ENCODE results near the gene RIPOR3.
"Not testable (repeated sequence)": the region's sequence is repeated elsewhere in the genome, so short reads cannot be mapped to it uniquely, and the experiment has no call there.

RIPOR3 gene

DNA sequence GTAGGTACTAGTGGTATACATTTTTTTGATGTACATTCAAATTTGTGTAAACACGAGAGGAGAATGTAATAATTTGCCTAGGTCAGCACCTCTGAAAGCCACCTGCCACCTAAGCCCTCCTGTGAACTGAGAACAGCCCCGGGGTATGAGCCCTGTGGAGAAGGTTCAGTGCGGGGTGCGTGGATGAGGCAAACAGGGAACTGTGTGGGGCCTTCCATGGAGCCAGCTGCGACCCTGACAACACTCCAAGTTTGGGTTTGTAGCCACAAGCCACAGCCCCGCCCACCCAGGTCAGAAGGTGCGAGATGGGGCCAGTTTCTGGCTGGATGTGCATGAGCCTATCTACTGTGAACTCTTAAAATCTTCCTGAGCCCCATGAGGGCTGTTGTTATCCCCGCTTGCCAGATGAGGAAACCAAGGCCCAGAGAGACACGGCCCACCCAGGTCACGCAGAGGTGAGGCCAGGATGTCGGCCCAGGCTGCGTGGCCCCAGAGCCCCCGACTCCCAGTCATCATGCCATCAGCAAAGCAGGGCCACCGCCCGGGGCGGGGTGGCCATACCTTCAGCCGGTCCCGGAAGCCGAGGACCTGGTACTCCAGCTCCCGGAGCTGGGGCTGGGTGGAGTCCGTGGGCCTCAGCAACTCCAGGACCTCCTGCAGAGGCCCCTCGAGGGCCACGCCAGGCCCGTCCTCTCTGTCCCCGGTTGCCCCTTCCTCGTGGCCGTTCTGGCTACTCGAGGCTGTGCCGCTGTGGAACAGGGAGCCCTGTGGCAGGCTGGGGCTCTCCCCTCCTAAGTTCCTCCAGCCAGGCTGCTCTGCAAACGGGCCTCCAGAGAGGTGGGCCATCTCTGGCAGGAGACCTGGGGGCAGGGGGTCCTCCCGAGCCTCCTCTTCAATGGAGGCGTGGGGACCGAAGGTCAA, 89.6 kb downstream of the RIPOR3 start:
- DNase-seq = no peak

DNA sequence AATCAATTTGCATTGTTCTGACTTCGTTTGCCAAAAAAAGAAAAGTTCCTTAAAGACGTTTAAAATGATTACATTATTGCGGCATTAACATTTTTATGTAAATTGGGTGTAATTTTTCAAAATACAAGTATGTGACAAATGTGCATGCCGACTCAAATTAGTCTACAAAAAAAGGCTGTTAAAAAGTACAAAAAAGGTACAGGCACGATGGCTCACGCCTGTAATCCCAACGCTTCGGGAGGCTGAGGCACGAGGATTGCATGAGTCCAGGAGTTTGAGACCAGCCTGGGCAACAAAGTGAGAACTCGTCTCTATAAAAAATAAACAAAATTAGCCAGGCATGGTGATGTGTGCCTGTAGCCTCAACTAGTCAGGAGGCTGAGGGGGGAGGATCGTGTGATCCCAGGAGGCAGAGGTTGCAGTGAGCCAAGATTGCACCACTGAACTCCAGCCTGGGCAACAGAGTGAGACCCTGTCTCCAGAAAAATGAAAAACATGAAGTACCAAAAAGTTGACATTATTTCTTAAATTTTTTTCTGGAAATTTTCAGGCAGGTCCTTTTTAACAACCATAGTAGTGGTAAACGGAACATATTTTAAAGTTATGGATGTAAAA, 91.0 kb downstream of the RIPOR3 start:
- no peak for DNase-seq

DNA sequence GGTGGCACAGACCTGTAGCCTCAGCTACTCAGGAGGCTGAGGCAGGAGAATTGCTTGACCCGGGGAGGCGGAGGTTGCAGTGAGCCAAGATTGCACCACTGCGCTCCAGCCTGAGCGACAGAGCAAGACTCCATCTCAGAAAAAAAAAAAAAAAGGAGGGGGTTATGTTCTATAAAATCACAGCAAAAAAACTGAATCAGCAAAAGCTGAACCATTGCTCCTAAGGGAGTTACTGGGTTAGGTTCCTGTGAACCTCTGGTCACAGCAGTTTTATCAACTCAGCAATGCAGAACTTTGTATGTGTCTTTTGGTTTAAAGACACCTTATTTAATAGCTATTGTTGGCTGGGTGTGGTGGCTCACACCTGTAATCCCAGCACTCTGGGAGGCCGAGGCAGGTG, 92.6 kb downstream of the RIPOR3 start:
- not testable (repeated sequence) for DNase-seq

DNA sequence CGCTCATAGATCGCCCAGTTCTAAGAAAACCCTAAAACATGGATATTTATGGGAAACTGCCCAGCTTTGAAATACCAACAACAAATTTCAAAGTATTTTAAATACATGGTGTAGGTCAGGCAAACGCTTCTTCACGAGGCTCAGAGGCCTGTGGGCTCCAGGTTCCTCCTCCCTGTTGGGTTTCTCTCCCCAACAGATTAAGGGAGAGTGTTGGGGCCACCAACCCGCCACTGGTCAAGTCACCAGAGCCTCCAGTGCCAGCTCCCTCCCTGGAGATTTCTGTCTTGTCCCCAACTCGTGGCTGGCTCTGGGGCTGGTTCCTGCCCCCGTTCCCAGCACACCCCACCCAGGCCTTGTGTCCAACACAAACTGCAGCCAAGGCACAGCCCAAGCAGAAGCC, 93.3 kb downstream of the RIPOR3 start:
- no peak for DNase-seq

DNA sequence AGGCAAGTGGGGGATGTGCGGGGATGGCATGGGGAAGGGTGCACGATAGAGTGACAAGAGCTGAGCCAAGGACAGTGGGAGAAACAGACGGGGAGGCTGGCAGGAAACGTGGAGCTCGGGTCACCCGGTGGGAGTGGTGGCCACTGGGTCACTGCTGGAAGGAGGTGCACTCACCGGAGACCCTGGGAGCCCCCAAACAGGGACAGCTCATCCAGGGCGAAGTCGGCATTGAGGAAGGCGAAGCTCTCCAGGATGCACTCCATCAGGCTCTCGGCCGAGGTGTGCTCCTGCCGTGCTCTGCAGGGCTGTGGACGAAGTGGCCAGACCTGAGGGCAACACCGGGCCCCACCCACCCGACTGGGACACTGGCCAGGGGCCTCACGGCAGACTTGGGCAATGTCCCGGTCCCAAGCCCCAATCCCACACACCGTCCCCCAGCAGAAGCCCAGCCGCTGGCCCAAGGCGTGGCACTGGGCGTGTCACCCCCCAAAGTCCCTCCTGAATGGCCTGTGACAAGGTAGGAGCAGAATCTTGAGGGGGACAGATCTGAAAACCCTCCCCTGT, 93.9 kb downstream of the RIPOR3 start:
- no peak for DNase-seq

DNA sequence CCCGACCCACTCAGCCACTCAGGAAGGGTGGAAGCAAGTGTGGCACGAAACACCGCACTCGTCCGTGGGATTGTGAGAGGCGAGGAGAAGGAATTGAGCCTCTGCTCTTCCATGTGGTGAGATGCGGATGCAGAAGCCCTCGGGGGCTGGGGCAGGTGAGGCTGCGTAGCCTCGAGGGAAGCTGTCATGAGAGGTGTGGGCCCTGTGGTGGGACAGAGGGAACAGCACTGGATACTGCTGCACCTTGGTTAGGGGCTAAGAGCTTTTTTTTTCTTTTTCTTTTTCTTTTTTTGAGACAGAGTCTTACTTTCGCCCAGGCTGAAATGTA, 94.7 kb downstream of the RIPOR3 start:
- no peak for DNase-seq

DNA sequence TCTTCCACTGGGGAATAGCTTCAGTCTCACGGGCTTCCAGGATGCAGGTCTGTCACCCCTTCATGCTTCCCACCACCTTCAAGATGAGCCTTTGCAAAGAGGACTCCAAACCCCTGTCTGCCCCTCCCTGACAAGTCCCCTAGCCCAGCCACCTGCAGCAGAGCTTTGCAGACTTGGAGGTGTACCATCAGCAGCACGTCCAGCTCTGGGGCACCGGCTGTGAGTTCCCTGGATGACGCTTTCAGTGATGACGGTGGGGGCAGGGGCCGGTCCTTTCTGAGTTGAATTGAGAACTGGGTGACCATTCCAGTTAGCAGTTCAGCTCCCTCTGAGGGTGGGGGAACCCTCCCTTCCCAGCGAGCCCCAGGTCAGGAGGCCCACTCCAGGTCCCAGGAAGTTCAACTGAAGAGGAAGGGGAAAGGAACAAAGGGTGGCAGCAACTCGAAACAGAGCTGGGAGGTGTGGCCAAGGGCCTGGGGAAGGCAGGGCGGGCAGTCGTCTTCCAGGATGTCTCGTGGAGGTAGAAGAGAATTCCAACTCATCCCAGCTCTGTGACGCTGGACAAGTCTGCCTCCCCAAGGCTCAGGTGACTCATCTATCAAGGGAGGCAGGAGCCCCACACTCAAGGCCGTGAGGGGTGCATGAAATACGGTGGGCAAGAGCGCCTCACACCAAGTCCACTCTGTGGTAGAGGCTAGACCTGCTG, 95.2 kb downstream of the RIPOR3 start:
- DNase-seq = no peak

DNA sequence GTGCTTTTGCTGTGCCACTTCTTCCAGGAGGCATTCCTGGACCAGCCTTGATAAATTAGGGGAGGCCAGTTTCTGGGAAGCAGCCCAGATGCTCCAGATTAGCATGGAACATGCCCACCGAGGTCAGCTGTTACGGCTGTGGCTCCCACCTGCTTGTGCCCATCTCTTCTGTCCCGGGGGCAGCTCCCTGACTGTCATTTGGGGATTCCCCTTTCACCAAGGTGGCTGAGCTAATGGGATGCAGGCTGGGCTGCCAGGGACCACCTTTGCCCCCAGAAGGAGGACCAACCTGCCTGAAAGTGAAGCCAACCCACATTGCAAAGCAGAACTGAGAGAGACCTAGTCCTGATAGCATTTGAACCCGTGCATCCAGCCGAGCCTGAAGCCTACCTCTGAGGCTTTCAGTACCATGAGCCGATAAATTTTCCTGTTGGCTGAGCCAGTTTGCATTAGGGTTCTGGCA, 95.9 kb downstream of the RIPOR3 start:
- DNase-seq = no peak

DNA sequence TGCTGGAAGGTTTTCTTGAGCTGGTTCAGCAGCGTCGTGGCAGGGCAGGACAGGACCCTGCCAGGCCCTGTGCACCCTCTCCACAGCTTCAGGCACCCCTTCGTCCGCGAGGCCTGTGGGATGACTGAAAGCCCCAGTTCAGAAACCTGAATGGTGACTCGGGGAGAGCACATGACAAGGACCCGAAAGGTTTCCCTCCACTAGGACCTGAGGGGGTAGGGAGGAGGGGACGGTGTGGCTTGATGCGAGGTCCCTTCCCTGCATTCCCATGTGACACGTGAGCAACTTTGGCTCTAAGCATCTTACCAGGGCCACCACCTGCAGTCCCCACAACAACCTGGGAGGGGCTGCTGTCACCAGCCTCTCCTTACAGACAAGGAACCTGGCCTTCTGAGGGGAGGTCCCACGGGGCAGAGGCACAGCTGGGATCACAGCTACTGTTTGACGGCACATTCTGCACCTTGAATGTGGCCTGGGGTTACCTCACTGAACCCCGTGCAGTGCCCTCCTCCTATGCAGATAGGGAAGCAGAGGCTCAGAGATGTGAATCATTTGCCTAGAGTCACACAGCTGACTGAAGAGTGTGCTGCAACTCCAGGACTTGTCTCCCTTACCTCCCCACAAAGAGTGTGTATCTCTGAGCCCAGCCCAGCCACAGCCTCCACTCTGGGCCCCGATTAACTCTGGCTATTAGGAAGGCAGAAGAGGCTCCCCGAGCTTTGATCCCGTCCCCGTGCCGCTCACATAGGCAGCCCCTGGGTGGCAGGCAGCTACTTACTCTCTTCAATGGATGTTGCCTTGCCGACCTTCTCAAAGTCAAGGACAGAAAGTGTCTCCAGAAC, 96.5 kb downstream of the RIPOR3 start:
- no peak for DNase-seq

DNA sequence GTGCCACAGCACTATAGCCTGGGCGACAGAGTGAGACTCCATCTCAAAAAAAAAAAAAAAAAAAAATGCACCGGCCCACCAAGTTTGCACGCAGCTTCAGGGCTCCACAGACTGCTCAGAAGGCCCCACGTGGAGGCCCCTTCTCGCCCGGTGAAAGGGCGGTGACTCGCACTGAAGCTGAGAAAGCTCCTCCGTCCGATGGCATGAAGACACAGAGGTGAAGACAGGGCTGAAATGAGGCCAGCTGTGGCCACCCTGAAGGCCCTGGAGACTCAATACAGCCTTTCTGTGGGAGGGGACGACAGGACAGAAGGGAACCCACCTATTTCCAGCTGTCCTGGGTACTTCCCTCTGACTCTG, 97.1 kb downstream of the RIPOR3 start:
- no peak for DNase-seq

DNA sequence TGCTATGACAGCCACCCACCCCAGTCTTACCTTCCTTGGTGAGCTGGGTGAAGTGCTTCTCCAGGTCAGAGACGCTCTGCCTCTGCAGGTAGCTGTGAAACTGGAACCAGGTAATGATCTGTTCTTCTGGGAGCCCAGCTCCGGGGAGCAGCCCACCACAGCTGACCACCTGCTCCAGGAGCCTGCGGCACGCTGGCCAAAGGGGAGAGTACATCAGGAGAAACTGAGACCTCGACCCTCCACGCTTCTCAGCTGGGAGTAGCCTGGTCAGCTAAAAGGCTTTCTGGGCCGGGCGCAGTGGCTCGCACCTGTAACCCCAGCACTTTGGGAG, 98.4 kb downstream of the RIPOR3 start:
- DNase-seq = no peak

DNA sequence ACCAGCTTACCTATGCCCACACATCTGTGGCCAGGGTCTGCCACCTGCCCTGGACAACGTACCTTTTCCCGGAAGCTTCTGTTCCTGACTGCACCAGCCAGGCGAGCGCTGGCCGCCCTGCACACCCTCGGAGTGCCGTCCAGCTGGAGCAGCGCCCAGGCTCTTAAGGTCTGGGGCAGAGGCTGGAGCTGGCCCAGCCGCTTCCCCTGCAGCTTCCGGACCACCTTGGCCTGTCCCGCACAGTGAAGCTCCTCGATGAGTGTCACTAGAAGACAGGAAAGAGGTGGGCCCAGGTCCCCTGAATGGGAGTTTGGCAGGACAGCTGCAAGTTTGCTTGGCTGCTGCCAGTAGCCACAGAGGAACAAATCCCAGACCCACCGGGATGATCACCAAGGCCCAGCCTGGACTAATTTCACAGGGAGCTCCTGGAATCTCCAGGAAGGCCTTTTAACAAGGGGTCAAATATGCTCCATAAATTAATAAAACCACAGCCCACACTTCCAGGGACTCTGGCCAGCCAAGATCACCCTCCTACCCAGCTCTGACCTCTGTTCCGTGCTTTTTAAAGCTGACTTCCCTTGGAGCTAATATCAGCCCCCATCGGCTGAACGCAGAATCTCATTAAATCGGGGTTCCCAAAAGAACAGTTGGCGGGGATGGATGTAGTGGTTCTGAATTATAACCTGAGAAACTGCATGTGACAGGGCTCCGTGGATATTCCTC, 98.9 kb downstream of the RIPOR3 start:
- DNase-seq = no peak

DNA sequence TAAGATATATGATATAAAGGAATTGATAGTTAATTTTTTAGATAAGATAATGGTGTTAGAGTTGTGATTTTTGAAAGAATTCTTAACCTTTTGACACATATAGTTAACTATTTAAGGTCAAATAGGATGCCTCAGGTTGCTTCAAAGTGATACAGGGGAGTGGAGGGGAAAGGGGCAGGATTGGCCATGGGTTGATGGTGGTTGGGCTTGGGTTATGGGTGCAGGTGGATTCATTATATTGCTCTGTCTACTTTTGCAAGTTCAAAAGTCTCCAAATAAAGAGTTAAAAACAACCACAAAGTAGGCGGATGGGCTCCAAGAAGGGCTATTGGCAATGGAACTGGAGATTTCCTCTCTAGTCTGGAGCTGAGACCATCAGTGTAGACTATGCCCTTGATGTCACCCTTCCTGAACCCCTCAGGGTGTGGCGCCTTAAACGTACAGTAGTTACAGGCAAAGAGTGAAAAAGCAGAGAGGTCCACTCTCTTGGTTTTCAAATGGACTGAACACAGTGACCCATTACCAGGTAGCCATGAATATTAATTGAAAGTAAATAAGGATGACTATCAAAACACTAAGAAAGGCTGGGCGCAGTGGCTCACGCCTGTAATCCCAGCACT, 100.0 kb downstream of the RIPOR3 start:
- DNase-seq = no peak

DNA sequence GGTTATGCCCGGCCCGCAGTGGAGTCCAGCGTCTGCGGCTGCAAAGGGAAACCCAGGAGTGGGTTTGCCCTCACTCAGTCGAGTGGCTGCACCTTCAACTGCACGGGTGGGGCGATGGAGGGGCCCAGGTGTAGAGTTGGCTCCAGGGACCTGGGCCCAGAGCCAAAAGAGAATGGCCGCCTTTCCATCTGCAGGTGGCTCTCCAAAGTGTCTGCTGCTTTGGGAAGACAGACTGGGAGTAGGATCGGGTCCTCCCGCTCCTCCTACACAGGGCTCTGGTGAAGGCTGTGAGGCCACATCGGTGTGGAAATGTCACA, 101.0 kb downstream of the RIPOR3 start:
- no peak for DNase-seq

DNA sequence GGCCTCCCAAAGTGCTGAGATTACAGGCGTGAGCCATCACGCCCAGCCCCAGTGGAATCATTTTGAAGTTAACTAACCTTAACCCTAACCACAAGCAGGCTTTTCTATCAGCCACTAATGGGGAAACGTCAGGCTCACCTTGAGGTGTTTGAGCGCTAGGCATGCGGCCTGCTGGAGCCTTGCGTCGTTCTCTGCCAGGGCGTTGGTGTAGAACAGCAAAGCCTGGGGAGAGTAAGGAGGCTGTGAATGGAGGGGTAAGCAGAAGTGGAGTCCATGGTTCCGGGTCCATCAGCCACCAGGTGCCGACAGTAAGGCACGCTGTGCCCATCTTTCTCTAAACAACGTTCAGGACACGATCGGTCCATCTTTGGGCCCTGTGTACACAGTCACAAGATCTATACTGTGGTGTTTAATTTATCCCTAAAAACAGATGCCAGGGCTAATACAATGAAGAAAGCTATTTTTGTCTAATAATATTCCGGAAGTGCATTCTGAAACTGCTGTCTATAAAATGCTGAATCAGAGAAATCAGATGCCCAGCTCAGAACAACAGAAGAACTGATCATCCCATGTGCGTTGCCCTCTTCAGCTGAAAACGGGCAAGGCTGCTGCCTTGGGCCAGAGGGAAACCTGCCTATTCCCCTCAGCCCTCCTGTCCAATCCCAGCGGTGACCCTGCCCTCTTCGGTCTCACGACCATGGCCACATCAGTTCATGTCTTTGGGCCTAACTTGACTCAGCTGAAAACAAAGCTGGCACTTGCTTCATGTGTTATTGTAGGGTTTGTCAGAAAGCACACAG, 101.6 kb downstream of the RIPOR3 start:
- no peak for DNase-seq

DNA sequence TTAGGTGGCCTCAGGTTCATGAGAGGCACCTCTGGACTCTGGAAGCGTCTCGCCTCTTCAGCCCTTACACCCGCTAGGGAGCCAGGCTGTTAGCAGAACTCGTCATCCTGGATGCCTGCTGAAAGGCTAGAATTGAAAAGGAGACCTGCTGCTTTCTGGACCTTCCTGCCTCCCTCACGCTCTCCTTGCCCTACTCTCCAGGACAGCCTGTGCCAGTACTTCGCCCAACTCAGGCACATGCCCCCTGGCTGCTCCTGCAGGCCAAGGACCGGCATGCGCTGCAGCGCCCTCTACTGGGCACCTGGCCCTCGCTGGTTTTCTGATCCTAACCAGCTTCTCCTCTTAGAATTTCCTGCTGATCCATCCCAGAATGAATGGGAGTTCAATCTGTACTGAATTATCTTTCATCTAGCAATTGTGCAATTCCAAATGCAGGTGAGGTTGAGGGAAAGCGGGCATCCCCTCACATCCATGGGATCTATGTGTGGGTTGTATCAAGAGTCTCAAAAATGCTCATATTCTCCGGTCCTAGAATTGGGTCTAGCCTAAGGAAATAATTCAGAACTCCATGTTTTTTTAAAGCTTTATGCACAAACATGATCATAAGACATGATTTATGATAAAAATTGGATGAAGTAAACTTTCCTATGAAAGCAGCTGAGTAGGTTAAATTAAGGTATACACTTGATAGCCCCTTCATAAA, 103.2 kb downstream of the RIPOR3 start:
- DNase-seq = peak; percentile 58 to 67

DNA sequence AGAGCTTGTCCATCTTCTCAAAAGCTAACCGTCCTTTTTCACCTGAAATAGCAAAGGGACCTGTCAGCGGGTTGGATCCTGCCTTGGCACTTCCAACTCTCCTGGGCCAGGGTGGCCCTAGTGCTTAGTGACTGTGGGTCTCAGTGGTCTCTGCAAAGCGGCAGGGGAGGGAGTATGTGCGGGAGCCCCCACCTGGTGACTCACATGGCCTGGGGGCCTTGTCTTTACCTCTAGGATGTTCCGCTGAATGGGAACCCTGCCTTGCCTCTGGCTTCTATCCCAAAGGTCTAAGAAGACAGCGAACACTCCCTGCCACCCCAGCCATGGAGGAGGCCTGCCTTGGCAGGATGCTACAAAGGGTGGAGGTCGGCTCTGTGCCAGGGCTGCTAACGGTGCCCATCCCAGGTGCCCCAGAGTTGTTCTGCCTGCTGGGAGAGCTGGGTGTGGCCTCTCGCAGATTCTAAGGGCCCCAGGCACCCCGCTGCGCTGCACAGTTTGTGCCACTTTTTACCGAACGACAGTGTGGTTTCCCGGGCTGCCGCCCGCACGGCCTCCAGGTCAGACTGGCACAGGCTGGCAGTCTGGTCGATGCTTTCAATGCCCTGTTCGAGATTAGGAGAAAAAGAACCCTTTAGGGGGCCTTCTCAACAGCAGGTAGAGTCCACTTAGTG, 103.9 kb downstream of the RIPOR3 start:
- DNase-seq = no peak

DNA sequence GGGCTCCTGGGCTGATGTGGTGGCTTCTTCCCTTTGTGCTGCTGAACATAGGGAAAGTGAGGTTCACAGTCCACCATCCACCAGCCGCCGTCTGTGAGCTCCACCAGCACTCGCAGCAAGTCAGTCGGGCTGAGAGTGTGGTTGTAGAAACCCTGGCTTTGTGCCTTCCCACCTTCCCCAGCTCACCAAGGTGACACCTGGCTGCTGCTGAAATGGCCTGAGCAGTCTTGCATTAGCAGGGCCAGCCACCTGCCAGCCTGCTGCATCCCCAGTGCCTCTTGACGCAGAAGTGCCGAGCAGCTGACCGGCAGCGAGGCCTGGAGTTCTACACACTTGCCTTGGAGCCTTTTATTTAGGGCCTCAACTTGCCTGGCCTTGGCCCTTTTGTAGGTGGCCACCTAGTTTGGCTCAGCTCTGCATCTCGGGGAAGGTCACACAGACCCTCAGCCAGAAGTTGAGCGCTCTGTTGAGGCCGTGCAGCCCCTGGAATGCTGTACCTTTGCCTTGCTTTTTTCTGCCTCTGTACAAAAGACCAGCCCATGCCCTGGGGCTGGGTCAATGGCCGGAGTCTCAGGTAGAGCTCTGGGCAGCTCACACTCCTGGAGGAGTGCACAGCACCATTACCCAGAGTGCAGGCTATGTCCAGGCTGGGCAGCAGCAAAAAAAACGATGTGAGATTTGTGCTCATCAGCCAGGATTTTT, 104.7 kb downstream of the RIPOR3 start:
- no peak for DNase-seq

DNA sequence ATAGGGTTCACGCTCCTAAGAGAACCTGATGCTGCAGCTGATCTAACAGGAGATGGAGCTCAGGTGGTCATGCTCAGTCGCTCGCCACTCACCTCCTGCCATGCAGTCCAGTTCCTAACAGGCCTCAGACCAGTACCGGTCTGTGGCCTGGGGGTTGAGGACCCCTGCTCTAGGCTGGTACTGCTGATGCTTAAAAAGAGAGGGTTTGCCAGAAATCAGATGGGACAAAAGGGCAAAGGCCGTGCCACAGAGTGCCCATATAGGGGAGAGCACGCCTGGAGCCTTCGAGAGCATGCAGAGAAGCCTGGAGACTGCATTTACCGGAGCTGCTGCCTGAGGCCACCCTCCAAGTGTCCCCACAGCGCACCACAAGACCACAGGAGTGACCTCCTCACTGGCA, 105.7 kb downstream of the RIPOR3 start:
- no peak for DNase-seq

Data from CD4-positive, alpha-beta T cell treated with Interferon alpha-2 for 1 hour (primary cell).